Mesothelial cell of epicardium (in vitro differentiated cells): Measurements from ENCODE around the gene RNF152. TPM values are rescaled to one million over a fixed set of nuclear protein-coding genes. Genes with fewer than 3 reads are reported as not detected.

Experiments
- DNase-seq, 2 experiments: peaks; one replicate each; pipeline ENCODE4 v3.0.0; 2021; ENCODE audit warnings: low spot score in 2 of 2; ENCODE audit not compliant: unreplicated experiment in 2 of 2
- H3K27ac Mint-ChIP-seq: 2 replicates; pipeline ENCODE4 v1.8.0; 2021; ENCODE audit warnings: mixed read lengths
- H3K27me3 Mint-ChIP-seq: 2 replicates; pipeline ENCODE4 v1.8.0; 2021; ENCODE audit warnings: low read depth, mixed read lengths
- H3K36me3 Mint-ChIP-seq: 2 replicates; pipeline ENCODE4 v1.8.0; 2021; ENCODE audit warnings: mixed read lengths
- H3K4me1 Mint-ChIP-seq: 2 replicates; pipeline ENCODE4 v1.8.0; 2021; ENCODE audit warnings: mixed read lengths
- H3K4me3 Mint-ChIP-seq: 2 replicates; pipeline ENCODE4 v1.8.0; 2021; ENCODE audit warnings: mild to moderate bottlenecking, moderate library complexity, mixed read lengths
- H3K9me3 Mint-ChIP-seq: 2 replicates; pipeline ENCODE4 v1.8.0; 2021; ENCODE audit warnings: mixed read lengths
- CTCF ChIP-seq: fragments of 200-600 bp; sonication (generic); IDR thresholded peaks from one replicate; pipeline ENCODE4 v1.5.0; 2021; ENCODE audit warnings: antibody characterized with exemption; ENCODE audit not compliant: unreplicated experiment
- total RNA-seq: library from RNA; stranded (reverse); gene quantifications from 3 replicates; pipeline ENCODE4 v1.2.1, GENCODE V29; 2021

Gene RNF152
- total RNA-seq, 1 donor from 2014 or later, result 28.6 TPM

GRCh38 chr18:61900504-61901281 is 7.9 kb upstream of the RNF152 start:
- TF ChIP-seq CTCF, result no peak
- Mint-ChIP-seq H3K4me3 (no peak overlapping the region), H3K27me3 (no peaks in the 10 kb centered on the region), H3K9me3 (no peaks in the 10 kb centered on the region), H3K27ac (no peak overlapping the region), H3K4me1 (peaks cover 6% of the 10 kb centered on the region), H3K36me3 (no peaks in the 10 kb centered on the region)
- DNase-seq, result no peak

- no peak for TF ChIP-seq CTCF
- peaks cover 11% of the 10 kb centered on the region for H3K4me1 Mint-ChIP-seq
- no peak overlapping the region for H3K27ac Mint-ChIP-seq
- peaks cover 4% of the 10 kb centered on the region for H3K27me3 Mint-ChIP-seq
- H3K36me3 Mint-ChIP-seq, result no peaks in the 10 kb centered on the region
- no peak for DNase-seq
- H3K4me3 Mint-ChIP-seq, result no peak overlapping the region
- H3K9me3 Mint-ChIP-seq, result no peaks in the 10 kb centered on the region
Observed at GRCh38 chr18:61898640-61899101, 5.9 kb upstream of the RNF152 start.

- H3K36me3 Mint-ChIP-seq, result no peaks in the 10 kb centered on the region
- H3K4me1 Mint-ChIP-seq, result peaks cover 23% of the 10 kb centered on the region
- H3K27ac Mint-ChIP-seq, result peak overlapping the region; percentile 43
- H3K9me3 Mint-ChIP-seq, result no peaks in the 10 kb centered on the region
- TF ChIP-seq CTCF, result no peak
- H3K27me3 Mint-ChIP-seq, result peaks cover 14% of the 10 kb centered on the region
- DNase-seq, result no peak
- H3K4me3 Mint-ChIP-seq, result no peak overlapping the region
Observed at GRCh38 chr18:61896757-61897156, 4.0 kb upstream of the RNF152 start.

- Mint-ChIP-seq H3K4me1 (peaks cover 25% of the 10 kb centered on the region), H3K4me3 (peak overlapping the region; percentile 4), H3K9me3 (no peaks in the 10 kb centered on the region), H3K27ac (peak overlapping the region; percentile 43), H3K36me3 (no peaks in the 10 kb centered on the region), H3K27me3 (peaks cover 14% of the 10 kb centered on the region)
- TF ChIP-seq CTCF, result no peak
- DNase-seq, result no peak
Observed at GRCh38 chr18:61896118-61896517, 3.3 kb upstream of the RNF152 start.

GRCh38 chr18:61894751-61895524 is 2.1 kb upstream of the RNF152 start:
- H3K27ac Mint-ChIP-seq, result no peak overlapping the region
- H3K4me1 Mint-ChIP-seq, result peaks cover 25% of the 10 kb centered on the region
- TF ChIP-seq CTCF, result no peak
- no peaks in the 10 kb centered on the region for H3K9me3 Mint-ChIP-seq
- H3K36me3 Mint-ChIP-seq, result peaks cover 4% of the 10 kb centered on the region
- H3K4me3 Mint-ChIP-seq, result peak overlapping the region; percentile 65
- H3K27me3 Mint-ChIP-seq, result peaks cover 14% of the 10 kb centered on the region
- DNase-seq, result no peak
